HL-60/S4 treated with phorbol 12-myristate 13-acetate at 8.2 ng/mL for 4 days and 3 days (cell line): Measurements from ENCODE around the gene CXCL13.
"Not testable (repeated sequence)": the region's sequence is repeated elsewhere in the genome, so short reads cannot be mapped to it uniquely, and the experiment has no call there.

Experiments
- in situ Hi-C: fragments of 300-500 bp; cut with MboI; formaldehyde crosslinking; loops from 2 replicates; pipeline ENCODE4 v1.15.0; 2022; ENCODE audit warnings: low sequenced_read_pairs

Gene CXCL13

DNA sequence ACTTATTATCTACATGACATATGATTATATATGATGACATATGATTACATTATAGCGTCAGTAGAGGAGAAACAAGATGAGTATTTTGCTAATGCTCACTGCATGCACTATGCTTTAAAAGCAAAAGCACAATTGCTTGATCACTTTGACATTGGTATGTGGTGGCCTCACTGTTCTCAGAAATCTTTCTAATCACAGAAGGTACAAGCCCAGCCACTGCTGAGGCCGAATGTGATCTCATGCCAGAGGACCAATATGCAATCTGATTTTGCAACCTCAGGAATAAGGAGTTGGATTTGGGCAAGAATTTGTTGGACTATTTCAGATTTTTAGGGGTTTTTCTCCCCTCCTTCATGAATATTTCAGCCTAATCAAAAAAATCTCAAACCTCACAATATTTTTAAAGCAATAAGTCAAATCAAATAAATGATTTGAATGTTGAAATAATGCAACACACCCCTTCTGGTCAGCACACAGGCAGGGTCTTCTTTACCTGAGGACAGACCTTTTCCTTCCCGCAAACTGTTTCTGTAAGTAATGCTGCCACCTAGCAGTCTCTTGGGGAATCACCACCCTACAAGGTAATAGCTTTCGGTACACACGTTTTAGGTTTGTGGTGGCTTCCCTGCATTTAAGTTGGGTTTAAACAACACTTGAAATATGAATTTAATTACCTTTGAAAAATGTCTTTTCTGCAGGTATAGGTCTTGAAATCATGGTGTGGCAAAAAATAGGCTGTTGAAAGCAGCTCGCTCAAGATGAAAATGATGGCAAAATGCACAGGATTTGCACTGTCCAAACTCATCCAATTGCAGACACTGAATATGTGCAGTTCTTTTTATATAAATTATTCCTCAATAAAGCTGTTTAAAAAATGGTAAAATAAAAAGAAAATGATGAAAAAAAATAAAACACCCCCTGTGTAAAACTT is 4.8 kb upstream of the CXCL13 start:
- in situ Hi-C loops = no loop called here

- in situ Hi-C loops = no loop called here
Measured at GRCh38 chr4:77601614-77602187, 3.9 kb upstream of the CXCL13 start.

- in situ Hi-C loops = no loop called here
Measured at GRCh38 chr4:77613267-77613666, 7.6 kb downstream of the CXCL13 start.

DNA sequence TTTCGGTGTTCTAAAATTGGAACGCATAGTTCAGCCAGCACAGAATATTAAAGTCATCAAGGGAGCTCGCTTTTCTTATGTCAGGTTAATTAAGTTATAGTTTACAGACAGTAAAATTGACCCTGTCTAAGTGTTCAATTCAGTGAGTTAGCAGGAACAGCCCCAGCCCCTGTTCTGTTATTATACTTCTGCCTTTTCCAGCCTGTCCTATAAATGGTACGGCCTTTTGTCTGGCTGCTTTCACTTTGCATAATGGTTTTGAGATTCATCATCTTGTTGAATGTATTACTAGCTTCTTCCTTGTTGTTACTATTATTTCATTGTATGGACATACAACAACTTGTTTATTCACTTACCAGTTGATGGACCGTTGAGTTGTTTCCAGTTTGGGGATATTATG is 9.5 kb downstream of the CXCL13 start:
- in situ Hi-C loops = no loop called here

- in situ Hi-C loops = no loop called here
Measured at GRCh38 chr4:77617203-77617602, 11.6 kb downstream of the CXCL13 start.

- in situ Hi-C loops = no loop called here
Measured at GRCh38 chr4:77618383-77619241, 13.0 kb downstream of the CXCL13 start.

DNA sequence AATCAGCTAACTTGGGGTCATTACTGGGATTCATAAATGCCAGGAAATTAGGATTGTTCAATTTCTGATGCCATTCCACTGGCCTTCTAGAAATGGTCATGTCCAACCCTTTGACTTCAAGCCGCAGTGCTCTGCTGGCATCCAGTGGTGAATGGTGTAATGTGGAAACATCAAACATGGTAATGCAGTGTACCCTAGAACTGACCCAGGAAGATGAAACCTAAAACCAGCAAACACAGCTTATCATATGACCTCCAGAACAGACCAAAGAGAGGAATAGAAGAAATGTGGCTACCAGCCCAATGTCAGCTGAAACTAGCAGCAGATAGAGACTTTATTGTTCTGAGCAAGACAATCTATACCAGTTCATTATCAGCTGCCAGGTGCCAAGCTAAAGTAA is 13.8 kb downstream of the CXCL13 start:
- in situ Hi-C loops = no loop called here

GRCh38 chr4:77621254-77621653 is 15.6 kb downstream of the CXCL13 start:
- in situ Hi-C loops = no loop called here

- in situ Hi-C loops = no loop called here
Measured at GRCh38 chr4:77623091-77623490, 17.5 kb downstream of the CXCL13 start.

GRCh38 chr4:77624213-77624612 is 18.6 kb downstream of the CXCL13 start:
- in situ Hi-C loops = no loop called here

DNA sequence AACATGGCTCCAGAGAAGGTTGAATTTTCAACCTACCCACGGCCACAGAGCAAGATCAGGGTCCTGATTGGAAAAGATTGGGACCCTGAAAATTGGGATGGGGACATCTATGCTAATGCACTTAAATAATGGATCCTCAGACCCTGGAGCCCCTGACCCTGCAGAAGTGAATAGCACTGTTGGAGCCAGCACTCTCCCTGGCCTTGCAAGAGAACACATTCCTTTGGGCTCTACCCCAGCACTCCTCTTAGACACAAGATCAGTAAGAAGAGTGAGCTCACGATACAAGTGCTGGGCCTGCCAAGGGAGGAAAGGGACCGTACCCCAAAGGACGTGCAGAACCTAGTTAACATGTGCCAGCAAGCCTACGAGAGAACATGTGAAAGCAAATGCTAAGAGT is 19.9 kb downstream of the CXCL13 start:
- in situ Hi-C loops = no loop called here

DNA sequence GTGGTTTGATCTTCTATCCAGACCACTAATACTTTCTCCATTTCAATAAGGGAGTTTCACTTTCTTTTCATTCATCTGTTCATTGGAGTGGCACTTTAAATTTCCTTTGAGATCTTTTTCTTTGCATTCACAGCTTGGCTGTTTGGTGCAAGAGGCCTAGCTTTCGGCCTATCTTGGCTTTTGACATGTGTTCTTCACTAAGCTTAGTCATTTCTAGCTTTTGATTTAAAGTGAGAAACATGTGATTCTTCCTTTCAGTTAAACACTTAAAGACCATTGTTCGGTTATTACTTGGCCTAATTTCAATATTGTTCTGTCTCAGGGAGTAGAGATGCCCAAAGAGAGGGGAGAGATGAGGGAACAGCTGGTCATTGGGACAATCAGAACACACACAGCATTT is 24.3 kb downstream of the CXCL13 start:
- in situ Hi-C loops = no loop called here

- in situ Hi-C loops = no loop called here
Measured at GRCh38 chr4:77631276-77631675, 25.7 kb downstream of the CXCL13 start.

DNA sequence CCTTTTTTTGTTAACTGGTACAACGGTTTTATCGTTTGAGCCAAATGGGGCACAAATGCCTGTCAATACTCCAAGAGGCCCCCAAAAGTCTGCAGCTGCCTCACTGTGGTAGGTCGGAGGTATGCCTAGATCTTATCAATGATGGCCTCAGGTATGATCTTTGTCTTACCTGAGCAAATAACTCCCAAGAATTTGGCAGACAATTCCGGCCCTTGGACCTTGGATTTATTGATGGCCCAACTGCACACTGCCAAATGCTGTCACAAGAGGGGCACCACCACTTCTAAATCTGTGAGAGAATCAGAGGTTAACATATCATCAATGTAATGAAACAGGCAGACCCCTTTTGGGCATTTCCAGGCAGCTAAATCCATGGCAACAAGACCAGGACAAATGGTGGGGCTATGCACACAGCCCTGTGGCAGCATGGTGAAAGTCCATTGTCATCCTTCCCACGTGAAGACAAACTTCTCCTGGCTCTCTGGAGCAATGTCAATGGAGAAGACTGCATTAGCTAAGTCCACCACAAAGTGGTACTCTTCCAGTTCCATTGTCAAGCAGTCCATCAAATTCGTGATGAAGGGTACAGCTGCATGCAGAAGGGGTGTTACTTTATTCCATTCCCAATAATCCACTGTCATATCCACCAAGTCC is 28.6 kb downstream of the CXCL13 start:
- in situ Hi-C loops = no loop called here

DNA sequence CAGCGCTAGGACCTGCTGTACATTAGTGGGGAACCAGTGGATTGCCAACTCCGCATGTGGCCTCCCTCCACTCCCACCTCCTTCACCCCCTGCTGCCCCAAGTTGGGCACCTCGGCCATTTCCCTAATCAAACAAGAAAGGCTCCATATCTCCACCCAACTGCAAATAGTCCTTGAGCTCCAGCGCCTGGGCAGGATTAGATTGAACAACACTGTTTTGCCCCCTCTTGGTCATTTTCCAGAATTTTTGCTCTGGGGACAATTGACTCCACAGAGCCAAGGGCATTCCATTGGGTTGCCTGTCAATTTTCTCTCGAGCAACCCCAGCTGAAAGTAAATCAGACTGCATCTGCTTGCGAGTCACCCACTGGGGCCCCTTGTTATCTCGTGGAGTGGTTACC is 29.6 kb downstream of the CXCL13 start:
- in situ Hi-C loops = no loop called here

DNA sequence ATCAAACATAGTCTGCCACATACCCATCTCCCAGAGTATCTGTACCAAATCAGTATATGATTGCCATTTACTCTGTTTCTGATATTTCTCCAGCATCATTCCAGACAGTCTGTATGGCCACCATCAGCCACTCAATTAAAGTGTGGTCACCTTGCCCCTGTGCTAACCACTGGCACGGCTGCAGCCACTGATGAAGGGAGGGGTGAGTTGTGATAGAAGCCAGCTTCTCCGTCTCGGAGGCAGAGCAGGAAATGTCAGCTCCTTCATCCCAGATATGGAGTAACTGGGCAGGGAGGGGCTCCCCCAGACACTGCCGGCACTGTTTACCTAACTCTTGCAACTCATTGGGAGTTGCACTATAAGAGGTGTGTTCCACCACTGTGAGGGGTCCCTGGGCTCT is 30.3 kb downstream of the CXCL13 start:
- in situ Hi-C loops = no loop called here

GRCh38 chr4:77636902-77637301 is 31.3 kb downstream of the CXCL13 start:
- in situ Hi-C loops = no loop called here

- in situ Hi-C loops = not testable (repeated sequence)
Measured at GRCh38 chr4:77644069-77644468, 38.4 kb downstream of the CXCL13 start.

DNA sequence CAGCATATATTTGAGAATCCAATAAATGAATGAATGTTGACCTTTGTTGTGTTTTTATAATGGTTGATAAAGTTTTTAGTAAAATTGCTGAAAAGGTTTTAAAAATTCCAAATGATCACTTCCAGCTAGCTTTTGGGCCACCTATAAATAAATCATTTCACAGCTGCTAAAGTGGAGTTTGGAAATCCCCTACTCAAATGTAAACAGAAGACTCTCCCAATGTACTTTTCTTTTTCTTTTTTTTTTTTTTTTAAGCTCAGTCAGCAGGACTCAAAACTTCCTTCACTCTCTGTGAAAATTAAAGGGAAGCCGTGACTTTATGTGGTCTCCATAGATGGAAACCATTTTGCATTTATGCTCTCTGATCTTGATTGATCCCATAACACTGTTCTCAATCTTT is 45.2 kb downstream of the CXCL13 start:
- in situ Hi-C loops = no loop called here

DNA sequence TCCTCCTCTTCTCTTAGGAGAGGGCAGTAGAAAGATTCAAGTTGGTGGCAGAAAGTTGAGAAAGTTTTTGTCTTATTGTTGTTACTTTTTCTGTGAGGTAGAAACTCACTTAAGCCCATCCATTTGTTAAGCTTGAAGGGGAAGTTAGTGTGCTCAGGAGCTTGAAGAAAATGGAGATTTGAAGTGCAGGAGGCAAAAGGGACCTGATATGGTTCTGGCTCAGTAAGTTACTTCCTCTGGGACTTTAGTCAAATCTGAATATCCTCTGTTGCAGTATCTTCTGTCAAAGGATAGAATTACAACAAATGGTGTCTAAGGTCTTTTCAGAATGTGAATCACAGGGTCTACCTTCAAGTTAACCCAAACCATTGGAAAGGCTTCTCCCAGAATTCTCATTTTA is 46.2 kb downstream of the CXCL13 start:
- in situ Hi-C loops = no loop called here
